HG02884 (cell line): ENCODE results near the gene ITGAX.
"Not testable (repeated sequence)": the region's sequence is repeated elsewhere in the genome, so short reads cannot be mapped to it uniquely, and the experiment has no call there.

ENCODE experiments used
- ATAC-seq: cut with Tn5 transposase; IDR thresholded peaks from one replicate; pipeline ENCODE4 v1.9.1; 2021; ENCODE audit warnings: mild to moderate bottlenecking, moderate library complexity; ENCODE audit not compliant: unreplicated experiment

The ITGAX gene

DNA sequence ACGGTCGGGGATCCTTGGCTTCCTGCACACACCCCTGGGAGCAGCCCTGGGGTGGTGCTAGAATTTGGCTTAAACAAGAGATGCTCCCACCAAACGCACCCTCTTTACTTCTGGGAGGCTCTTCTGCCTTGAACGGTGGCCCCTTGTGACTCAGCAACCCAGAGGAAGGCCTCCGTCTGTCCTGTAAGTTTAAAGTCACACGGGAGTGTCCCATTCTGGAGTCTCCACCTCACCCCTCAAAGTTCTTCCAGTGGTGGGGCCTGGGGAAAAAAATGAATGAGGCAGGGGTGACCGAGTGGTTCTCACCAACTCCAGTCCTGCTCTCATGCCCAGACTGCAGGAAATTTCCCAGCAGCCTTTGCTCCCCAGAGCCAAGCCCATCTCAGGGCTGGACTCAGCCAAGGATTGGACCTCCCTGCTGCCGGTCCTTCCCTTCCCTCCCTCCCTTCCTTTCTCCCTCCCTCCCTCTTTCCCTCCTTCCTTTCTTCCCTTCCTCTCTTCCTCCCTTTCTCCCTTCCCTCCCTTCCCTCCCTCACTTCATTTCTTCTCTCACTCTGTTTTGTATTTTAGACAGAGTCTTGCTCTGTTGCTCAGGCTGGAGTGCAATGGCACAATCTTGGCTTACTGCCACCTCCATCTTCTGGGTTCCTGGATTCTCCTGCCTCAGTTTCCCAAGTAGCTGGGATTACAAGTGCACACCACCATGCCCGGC is 49.5 kb downstream of the ITGAX start:
- no peak for ATAC-seq

DNA sequence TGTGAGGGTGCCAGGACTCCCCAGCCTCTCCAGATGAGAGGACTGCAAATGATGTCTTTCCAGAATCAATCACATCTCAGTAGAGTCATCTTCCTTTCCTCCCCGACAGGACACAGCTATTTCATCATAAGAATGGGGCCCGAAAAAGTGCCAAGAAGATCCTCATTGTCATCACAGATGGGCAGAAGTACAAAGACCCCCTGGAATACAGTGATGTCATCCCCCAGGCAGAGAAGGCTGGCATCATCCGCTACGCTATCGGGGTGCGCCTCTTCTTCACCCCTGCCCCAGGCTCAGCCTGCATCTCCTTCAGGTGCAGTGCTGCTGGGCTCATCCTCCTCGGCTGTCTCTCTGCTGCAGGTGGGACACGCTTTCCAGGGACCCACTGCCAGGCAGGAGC is 52.4 kb downstream of the ITGAX start:
- no peak for ATAC-seq

DNA sequence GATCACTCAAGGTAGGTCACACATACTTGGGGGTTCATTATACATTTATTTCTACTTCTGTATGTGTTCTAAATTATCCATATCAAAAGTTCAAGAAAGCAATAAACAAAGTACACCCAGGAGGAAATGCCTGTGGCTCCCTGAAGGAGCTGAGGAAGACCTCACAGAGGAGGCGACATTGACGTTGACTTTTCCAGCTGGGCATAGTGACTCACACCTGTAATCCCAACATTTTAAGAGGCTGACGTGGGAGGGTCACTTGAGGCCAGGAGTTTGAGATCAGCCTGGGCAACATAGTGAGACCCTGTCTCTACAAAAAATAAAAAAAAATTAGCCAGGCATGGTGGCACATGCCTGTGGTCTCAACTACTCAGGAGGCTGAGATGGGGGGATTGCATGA is 54.5 kb downstream of the ITGAX start:
- no peak for ATAC-seq

DNA sequence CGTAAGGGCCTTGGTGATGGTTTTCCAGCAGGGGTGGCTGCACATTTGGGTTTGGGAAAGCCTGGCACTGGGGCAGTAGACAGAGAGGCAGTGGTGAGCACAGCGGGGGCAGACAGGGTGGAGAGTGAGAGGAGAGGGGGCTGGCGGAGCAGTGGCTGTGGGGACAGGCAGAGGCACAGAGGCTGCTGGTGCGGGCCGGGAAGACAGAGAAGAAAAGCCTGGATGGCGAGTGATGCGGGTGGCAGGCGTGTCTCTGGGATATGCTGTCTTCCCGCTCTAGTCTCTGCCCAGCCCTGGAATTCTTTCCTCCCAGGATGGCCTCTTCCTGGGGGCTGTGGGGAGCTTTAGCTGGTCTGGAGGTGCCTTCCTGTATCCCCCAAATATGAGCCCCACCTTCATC is 55.1 kb downstream of the ITGAX start:
- ATAC-seq, result no peak

DNA sequence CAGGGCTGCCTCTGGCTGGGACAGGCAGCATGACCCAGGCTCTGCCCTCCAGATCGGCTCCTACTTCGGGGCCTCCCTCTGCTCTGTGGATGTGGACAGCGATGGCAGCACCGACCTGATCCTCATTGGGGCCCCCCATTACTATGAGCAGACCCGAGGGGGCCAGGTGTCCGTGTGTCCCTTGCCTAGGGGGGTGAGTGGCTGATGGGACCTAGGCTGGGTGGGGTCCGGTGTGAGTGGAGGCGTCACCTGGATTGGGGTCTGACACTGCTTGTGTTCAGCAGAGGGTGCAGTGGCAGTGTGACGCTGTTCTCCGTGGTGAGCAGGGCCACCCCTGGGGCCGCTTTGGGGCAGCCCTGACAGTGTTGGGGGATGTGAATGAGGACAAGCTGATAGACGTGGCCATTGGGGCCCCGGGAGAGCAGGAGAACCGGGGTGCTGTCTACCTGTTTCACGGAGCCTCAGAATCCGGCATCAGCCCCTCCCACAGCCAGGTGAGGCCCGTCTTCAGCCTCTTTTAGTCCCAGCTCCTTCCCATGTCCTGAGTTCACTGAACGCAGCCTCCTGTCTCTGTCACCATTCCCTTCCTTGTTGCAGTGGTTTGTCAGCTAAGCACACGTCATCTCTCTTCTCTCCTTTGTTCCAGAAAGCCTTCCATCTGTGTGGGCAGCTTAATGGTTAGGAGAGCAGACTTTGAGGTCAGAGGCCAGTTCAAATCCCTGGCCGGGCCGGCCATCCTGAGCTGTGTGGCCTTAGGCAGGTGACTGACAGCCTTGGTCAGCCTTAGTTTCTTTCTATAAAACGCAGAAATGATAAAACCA is 56.3 kb downstream of the ITGAX start:
- ATAC-seq, result no peak

DNA sequence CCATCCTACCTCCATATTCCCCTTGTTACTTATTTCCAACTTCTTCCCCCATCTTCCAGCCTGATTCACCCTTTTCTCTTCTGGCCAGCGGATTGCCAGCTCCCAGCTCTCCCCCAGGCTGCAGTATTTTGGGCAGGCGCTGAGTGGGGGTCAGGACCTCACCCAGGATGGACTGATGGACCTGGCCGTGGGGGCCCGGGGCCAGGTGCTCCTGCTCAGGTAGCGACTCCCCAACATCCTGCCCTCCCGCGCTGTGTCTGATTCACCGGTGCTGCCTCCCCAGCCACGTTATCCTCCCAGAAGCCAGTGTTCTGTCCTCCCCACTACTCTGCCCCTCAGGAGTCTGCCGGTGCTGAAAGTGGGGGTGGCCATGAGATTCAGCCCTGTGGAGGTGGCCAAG is 57.8 kb downstream of the ITGAX start:
- ATAC-seq, result no peak

DNA sequence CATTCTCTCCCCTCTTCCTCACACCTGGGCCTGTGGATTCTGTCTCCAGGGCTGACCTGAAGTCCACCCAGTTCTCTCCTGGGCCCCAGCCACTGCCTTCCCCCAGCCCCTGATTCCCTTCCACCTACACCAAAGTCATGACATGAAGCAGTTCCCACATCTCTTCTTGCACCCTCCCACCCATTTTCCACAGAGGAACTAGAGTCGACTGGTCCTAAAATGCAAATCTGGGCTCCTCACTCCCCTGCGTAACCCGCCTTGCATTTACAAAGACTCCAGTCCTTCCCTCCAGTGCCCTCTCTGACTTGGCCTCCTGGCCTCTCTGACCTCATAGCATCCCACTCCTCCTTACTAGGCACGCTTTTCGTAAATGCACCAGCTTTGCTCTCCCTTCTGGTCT is 58.4 kb downstream of the ITGAX start:
- no peak for ATAC-seq

DNA sequence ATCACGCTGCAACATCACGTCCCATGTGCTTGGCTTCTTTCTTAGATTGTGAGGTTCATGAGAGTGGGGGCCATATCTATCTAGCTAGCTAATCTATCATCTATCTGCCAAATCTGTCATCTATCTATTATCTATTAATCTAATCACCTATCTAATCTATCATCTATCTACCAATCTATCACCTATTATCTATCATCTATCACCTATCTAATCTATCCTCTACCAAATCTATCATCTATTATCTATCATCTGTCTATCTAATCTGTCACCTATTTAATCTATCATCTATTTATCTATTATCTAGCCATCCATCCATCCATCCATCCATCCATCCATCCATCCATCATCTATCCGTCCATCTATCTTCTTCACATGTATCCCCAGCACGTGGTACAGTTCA is 59.0 kb downstream of the ITGAX start:
- no peak for ATAC-seq

DNA sequence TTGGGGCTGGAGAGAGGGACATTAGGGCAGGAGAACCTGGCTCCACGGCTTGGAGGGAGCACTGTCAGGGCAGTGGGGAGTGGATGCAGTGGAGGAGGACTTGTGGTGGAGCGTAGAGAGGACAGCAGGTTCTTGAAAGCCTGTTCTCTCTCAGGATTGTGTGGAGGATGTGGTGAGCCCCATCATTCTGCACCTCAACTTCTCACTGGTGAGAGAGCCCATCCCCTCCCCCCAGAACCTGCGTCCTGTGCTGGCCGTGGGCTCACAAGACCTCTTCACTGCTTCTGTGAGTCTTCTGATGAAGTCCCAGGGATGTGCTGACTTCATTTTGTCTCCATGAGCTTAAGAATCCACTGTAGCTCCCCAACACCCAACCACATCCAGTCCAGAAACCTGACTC is 59.7 kb downstream of the ITGAX start:
- ATAC-seq, result no peak

DNA sequence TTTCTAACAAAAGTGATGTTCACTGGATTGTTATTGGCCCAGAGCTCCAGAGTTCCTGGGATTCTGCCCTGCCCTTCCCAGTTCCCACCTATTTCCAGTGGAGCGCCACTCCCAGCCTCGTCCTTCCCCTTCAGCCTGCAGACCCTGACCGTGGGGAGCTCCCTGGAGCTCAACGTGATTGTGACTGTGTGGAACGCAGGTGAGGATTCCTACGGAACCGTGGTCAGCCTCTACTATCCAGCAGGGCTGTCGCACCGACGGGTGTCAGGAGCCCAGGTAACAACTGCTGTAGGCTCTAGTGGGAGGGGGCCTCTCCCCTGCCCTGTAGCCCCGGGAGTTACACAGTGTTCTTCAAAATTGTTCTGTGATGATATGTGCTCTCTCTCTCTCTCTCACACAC is 61.4 kb downstream of the ITGAX start:
- no peak for ATAC-seq

DNA sequence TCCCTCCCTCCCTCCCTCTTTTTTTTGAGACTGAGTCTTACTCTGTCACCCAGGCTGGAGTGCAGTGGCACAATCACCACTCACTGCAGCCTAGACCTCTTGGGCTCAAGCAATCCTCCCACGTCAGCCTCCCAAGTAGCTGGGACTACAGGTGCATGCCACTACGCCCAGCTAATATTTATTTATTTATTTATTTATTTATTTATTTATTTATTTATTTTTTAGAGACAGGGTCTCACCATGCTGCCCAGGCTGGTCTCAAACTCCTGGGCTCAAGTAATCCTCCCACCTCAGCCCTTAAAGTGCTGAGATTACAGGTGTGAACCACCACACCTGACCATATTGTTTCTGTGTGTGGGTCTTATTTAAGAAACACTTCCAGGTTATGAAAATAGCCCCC is 62.1 kb downstream of the ITGAX start:
- ATAC-seq, result not testable (repeated sequence)

DNA sequence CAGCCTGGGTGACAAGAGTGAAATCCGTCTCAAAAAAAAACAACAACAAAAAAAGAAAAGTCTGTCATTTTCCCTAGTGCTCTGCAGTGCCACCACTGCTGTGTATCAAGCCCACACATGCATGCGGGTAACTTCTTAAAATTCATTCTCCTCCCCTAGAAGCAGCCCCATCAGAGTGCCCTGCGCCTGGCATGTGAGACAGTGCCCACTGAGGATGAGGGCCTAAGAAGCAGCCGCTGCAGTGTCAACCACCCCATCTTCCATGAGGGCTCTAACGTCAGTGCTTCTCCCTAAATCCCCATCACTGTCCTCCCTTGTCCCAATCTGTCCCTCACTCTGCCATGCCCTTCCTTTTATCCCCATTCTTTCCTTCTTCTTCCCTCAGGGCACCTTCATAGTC is 62.9 kb downstream of the ITGAX start:
- ATAC-seq, result no peak

DNA sequence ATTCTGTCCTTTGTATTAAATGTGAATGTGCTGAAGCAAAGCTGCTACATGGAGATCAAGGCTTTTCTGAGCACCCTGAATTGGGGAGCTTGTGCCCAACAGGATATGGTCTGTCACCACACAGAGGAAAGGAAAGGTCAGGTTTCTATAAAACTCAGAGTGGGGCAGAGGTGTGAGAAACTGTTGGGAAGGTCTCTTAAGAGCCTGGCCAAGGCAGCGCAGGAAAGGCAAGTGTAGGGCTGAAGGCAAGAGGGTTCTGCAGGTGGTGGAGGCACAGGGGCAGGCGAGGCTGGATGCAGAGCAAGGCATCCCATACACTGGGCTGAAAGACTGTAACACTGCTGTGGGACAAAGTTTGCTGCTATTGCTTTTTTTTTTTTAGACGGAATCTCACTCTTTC is 65.1 kb downstream of the ITGAX start:
- no peak for ATAC-seq

DNA sequence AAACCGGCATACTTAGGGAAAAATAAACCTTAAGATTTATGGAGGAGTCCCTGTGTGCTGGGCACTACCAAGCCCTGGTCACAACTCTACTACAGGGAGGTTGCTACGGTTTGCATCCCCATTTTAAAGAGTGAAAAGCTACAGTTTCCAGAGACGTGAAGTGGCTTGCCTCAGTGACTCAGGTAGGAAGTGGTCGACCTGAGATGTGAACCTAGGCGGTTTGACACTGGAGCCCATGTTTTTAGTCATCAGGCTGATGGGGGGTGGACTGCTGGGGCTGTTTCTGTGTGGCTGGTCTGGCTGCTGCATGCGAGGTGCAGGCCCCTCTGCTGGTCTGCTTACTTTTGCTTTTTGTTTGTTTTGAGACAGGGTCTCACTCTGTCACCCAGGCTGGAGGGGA is 66.6 kb downstream of the ITGAX start:
- ATAC-seq, result no peak

DNA sequence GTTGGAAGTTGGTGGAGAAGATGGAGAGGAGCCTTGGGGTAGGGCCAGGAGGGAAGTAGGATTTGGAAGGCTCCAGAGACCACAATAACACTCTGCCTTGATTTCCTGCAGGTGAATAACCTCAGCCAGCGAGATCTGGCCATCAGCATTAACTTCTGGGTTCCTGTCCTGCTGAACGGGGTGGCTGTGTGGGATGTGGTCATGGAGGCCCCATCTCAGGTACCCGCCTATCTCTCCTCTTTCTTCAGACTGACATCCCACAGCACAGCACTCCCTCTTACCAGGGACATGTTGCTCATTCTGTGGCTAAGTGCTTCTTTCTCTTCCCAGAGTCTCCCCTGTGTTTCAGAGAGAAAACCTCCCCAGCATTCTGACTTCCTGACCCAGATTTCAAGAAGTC is 68.3 kb downstream of the ITGAX start:
- ATAC-seq, result no peak

DNA sequence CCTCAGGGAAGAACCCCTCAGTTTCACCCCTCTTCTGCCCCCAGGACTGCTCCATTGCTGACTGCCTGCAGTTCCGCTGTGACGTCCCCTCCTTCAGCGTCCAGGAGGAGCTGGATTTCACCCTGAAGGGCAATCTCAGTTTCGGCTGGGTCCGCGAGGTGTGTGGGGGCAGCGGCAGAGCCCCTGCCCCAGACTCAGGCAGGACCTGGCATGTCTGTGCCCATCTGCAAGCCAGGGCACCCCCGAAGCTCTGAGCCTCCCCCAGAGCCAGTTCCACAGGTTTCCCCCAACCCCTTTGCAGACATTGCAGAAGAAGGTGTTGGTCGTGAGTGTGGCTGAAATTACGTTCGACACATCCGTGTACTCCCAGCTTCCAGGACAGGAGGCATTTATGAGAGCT is 68.8 kb downstream of the ITGAX start:
- ATAC-seq, result no peak

DNA sequence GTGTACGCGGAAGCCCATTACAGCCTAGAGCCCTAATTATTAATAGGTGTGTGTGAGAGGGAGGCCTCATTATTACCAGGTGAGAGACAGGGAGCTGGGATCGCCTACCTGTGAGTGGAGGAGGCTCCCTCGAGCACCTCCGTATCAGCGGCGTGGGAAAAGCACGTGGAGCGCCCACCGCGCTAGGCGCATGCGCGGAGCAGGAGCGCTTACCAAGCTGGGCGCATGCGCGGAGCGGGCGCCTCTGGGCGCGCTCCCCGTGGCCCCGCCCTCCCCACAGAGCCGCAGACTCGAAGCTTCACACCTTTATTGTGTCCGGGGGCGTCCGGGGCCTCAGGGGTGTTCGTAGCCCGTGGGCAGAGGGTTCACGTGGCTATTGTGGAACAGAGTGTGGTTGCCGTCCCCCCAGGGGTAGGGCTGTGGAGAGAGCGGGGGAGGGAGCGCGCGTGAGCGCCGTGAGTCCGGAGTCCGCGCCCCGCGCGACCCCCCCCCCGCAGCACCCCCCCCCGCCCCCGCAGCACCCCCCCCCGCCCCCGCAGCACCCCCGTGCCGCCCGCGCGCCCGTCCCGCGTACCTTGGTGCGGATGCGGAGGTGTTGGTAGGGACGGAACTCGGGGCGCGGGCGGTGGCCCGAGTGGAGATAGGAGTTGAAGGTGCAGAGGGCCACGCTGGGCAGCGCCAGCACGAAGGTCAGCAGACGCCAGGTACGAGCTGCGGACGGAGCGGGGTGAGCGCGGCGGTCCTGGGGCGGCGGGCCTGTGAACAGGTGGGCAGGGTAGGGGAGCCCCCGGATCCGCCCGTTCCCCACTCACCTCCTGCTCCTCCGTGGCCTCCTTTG is 72.7 kb downstream of the ITGAX start:
- no peak for ATAC-seq

DNA sequence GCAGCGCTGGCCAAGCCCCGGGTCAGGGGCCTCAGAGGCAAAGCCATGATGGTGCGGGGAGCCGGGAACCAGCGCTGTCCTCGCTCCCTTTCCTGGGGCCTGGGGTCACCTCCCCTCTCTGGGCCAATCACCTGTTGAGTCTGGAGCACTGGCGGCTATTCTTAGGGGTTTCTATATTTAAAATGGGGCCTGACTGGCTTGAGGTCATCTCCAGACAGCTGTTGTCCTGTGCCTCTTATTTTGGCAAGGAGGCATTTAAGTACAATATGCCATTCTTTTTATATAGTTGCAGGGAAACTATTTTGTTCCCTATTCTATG is 73.3 kb downstream of the ITGAX start, which contains the start of gene COX6A2:
COX6A2 (minus strand) TSS at position 82 of the 319 bp plus-strand sequence; CDS start at position 47, 35 bp downstream.
- ATAC-seq, result no peak

DNA sequence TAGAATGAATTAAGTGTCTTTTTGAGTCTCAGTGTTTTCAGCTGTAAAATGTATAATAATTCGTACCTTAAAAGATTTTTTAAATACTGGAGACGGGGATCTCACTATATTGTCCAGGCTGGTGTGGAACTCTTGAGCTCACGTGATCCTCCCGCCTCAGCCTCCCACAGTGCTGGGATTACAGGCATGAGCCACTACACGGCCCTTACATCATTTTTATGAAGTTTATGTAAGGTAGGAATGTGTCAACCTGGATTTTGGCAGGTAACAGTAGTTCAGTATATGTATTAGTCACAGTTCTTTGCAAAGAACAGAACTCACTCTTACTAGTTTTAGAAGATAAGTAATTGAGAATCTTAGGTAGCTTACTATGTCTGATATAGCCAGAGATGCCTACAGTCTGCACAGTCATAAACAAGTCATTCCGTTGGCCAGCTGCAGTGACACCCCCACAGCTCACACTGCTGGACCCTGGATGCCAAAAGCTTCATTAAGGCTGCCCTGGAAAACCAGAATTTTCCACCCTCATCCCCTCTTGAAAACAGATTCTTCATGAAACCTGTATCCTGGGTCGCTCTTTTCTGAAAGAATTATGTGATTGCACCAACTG is 73.8 kb downstream of the ITGAX start:
- no peak for ATAC-seq

DNA sequence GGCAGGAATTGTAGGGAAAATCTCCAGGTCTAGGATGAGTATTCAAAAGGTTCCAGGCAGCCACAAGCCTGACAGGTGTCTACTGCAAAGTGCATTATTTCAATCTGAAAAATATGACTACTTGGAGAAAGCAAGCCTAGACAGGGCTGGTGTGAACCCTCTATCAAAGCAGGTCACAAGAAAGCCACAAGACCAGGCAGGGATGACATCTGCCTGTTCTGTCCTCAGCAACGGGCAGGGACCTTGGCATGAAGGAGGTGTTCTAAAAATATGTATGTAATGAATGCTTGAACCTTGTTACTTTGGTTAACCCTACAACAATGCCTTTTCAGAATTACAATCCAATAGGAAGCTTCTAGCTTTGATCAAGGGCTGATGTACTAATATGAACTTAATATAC is 74.3 kb downstream of the ITGAX start:
- ATAC-seq, result no peak

DNA sequence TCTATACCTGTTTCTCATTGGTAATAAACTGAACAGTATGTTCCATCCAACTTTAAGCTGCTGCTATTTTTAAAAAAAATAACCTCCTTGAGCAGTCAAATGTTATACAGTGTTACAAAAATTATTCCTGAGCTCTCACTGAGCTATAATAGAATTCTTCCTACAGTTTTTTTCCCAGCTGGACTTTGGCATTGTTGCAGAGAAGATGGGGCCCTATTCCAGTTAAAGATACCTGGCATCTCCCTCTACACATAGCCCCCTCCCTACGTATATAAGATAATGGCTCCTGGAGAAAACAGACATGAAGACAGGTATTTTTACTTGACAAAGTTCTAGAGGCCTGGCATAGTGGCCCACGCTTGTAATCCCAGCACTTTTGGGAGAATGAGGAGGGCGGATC is 74.8 kb downstream of the ITGAX start:
- ATAC-seq, result no peak
